K562 (cell line): ENCODE results near the gene ADAP2. TPM values are rescaled to one million over a fixed set of nuclear protein-coding genes. Genes with fewer than 3 reads are reported as not detected.
"Not testable (repeated sequence)": the region's sequence is repeated elsewhere in the genome, so short reads cannot be mapped to it uniquely, and the experiment has no call there.

Experiments used
- ATAC-seq: fragments of 200-7000 bp; cut with Tn5 transposase; 3 replicates; pipeline ENCODE4 v1.9.1; 2020; ENCODE audit warnings: moderate library complexity
- BruUV-seq: library from RNA; stranded (reverse); fragments of 400-500 nt; replicated peaks from 2 replicates; lab custom pipeline; 2021; lab: Mats Ljungman, UMichigan
- CTCF ChIA-PET: fragments of 300-600 bp; formaldehyde crosslinking; extraction: SDS; loops from one replicate; lab custom pipeline; 2021; ENCODE audit warnings: low intra/inter-chr PET ratio; lab: Yijun Ruan, JAX
- POLR2A ChIA-PET: fragments of 300-600, 350-650 bp; sonication (Branson Sonifier 250); formaldehyde crosslinking; extraction: SDS; loops from one replicate; lab custom pipeline; 2021; ENCODE audit warnings: antibody characterized with exemption, inconsistent platforms; lab: Yijun Ruan, JAX
- DNase-seq, 4 experiments: peaks; one replicate each; pipeline versions ENCODE4 v3.0.0 to v3.0.0-alpha.2; 2011 to 2018; ENCODE audit warnings: low spot score in 3 of 4, mixed read lengths in 3 of 4; ENCODE audit errors: extremely low read depth in 1 of 4
- FAIRE-seq: peaks from 2 replicates; lab custom pipeline; 2011; peaks lifted over from hg19 to GRCh38; lab: Jason Lieb, UNC
- H2AFZ ChIP-seq: 2 replicates; pipeline ENCODE4 v1.6.0; 2011; ENCODE audit warnings: low read depth, low read length, control low read depth, inconsistent platforms
- H3K27ac ChIP-seq: fragments of 200-600 bp; 3 replicates; pipeline ENCODE4 v1.8.0; 2011; ENCODE audit warnings: low read depth, mild to moderate bottlenecking, control low read depth, inconsistent platforms, low read length, moderate library complexity, mixed read lengths; ENCODE audit errors: extremely low read depth
- H3K27me3 ChIP-seq, 2 experiments: fragments of 300-600 bp in 1 of 2; 2 replicates in 1 of 2; 3 replicates in 1 of 2; pipeline versions ENCODE4 v1.6.0 to v1.8.0; 2011; ENCODE audit warnings: inconsistent platforms in 2 of 2, low read length in 2 of 2, mild to moderate bottlenecking in 1 of 2, mixed read lengths in 1 of 2, moderate library complexity in 1 of 2; ENCODE audit not compliant: control insufficient read depth in 2 of 2, insufficient read depth in 2 of 2
- H3K36me3 ChIP-seq: fragments of 300-600 bp; 3 replicates; pipeline ENCODE4 v1.8.0; 2011; ENCODE audit warnings: mild to moderate bottlenecking, low read length, inconsistent platforms; ENCODE audit not compliant: control insufficient read depth, insufficient read depth
- H3K4me1 ChIP-seq, 2 experiments: fragments of 200-600 bp in 1 of 2; replicated peaks in 1 of 2; 2 replicates in 1 of 2; 3 replicates in 1 of 2; pipeline versions ENCODE4 v1.5.1 to v1.8.0; 2011; ENCODE audit warnings: inconsistent platforms in 2 of 2, low read length in 2 of 2, mild to moderate bottlenecking in 1 of 2, mixed read lengths in 1 of 2, moderate library complexity in 1 of 2; ENCODE audit not compliant: control insufficient read depth in 2 of 2, insufficient read depth in 2 of 2
- H3K4me2 ChIP-seq: 2 replicates; pipeline ENCODE4 v1.6.1; 2011; ENCODE audit warnings: low read length, control low read depth, inconsistent platforms, mixed read lengths; ENCODE audit not compliant: insufficient read depth
- H3K4me3 ChIP-seq: fragments of 200-600 bp; sonication (generic), shearing (Covaris generic); 2 replicates; pipeline ENCODE4 v1.5.1; 2016; ENCODE audit warnings: control low read depth, inconsistent platforms
- H3K79me2 ChIP-seq: fragments of 200-600 bp; 3 replicates; pipeline ENCODE4 v1.8.0; 2011; ENCODE audit warnings: low read length, inconsistent platforms; ENCODE audit not compliant: control insufficient read depth, insufficient read depth
- H3K9ac ChIP-seq, 2 experiments: 2 replicates each; pipeline versions ENCODE4 v1.6.0 to v1.6.1; 2011; ENCODE audit warnings: low read depth in 2 of 2, low read length in 2 of 2, control low read depth in 1 of 2, inconsistent platforms in 1 of 2, mild to moderate bottlenecking in 1 of 2, mixed read lengths in 1 of 2; ENCODE audit not compliant: insufficient read depth in 1 of 2
- H3K9me1 ChIP-seq: one replicate; pipeline ENCODE4 v1.6.0; 2011; ENCODE audit warnings: inconsistent platforms, mild to moderate bottlenecking, low read length, moderate library complexity; ENCODE audit not compliant: control insufficient read depth, insufficient read depth
- H3K9me3 ChIP-seq: replicated peaks from 2 replicates; pipeline ENCODE4 v1.5.1; 2011; ENCODE audit warnings: low read depth, low read length, inconsistent platforms; ENCODE audit not compliant: control insufficient read depth, insufficient read depth
- H4K20me1 ChIP-seq: replicated peaks from 2 replicates; pipeline ENCODE4 v1.6.1; 2011; ENCODE audit warnings: low read length, inconsistent platforms, mixed read lengths; ENCODE audit not compliant: control insufficient read depth, insufficient read depth
- FOXP4 ChIP-seq: sonication (generic); formaldehyde crosslinking; IDR thresholded peaks from 2 replicates; pipeline ENCODE4 v1.8.0; 2022; ENCODE audit warnings: mild to moderate bottlenecking, missing genetic modification reagents, borderline replicate concordance
- WGBS: fragments of 100-300 bp; shearing (Covaris generic); methylation state at CpG from one replicate; pipeline ENCODE4 v1.1.6; 2016; ENCODE audit warnings: low coverage, mixed read lengths; ENCODE audit not compliant: insufficient coverage; ENCODE audit errors: missing lambda C conversion rate; 5-methylcytosine and 5-hydroxymethylcytosine counted together
- in situ Hi-C: fragments of 300-500 bp; cut with MboI; formaldehyde crosslinking; loops from 4 replicates; pipeline ENCODE4 v1.15.0; 2018; ENCODE audit warnings: inconsistent platforms, mixed read lengths
- intact Hi-C: fragments of 100-400 bp; cut with micrococcal nuclease; formaldehyde crosslinking; loops from 2 replicates; pipeline ENCODE4 v1.14.2; 2022
- polyA plus RNA-seq, 8 experiments: library from polyadenylated mRNA; depleted of rRNA in 4 of 8; stranded (reverse) in 5 of 8; unstranded in 3 of 8; fragments of >200 nt; fragmentation: Nextera tagmentation in 2 of 8; fragmentation: Illumina TruSeq in 1 of 8; extraction: Ambion mirVana in 2 of 8; extraction: Trizol in 1 of 8; gene quantifications; 2 replicates each; pipeline versions ENCODE4 v1.2.1 to v1.2.3, GENCODE V29; 2011 to 2014; ENCODE audit warnings: inconsistent platforms in 1 of 8, missing spikeins in 1 of 8
- total RNA-seq, 7 experiments: library from RNA; depleted of rRNA in 6 of 7; stranded (reverse); fragments of >200 nt in 6 of 7; fragmentation: Illumina TruSeq in 2 of 7; extraction: Trizol in 2 of 7; gene quantifications; 2 replicates each; pipeline versions ENCODE4 v1.2.1 to v1.2.3, GENCODE V29; 2011 to 2021; ENCODE audit warnings: low replicate concordance in 1 of 7

ADAP2 gene
- total and polyA plus RNA-seq, 9 of the 15 experiments (the other 6 are each of a cell fraction or from before 2014, with no cell fraction given), result 0.06 to 0.73 (median 0.23) TPM; not detected in 5

- no peak for TF ChIP-seq FOXP4 (CRISPR knock-in tag)
- TF ChIP-seq, all 486 proteins: peak for 7
Measured at GRCh38 chr17:30961209-30962188, 39.8 kb downstream of the ADAP2 start (continued).

GRCh38 chr17:30964312-30964711, 42.6 kb downstream of the ADAP2 start:
- H3K36me3 ChIP-seq, H3K9ac ChIP-seq, BruUV-seq, H3K4me2 ChIP-seq, H3K4me3 ChIP-seq, CTCF ChIA-PET, POLR2A ChIA-PET, in situ Hi-C loops, H2AFZ ChIP-seq, intact Hi-C loops, H3K27ac ChIP-seq, H3K27me3 ChIP-seq, DNase-seq, H3K9me1 ChIP-seq, H3K79me2 ChIP-seq, ATAC-seq, H3K9me3 ChIP-seq, FAIRE-seq, H4K20me1 ChIP-seq, H3K4me1 ChIP-seq: not testable (repeated sequence)
- WGBS, result 70% methylated on average over 7 of the region's 8 CpGs
